Activated T-cell treated with anti-CD3 and anti-CD28 coated beads for 24 hours (primary cell): ENCODE data around the gene UVRAG.
"Not testable (repeated sequence)": the region's sequence is repeated elsewhere in the genome, so short reads cannot be mapped to it uniquely, and the experiment has no call there.

ENCODE experiments used
- DNase-seq: peaks from one replicate; pipeline ENCODE4 v3.0.0-alpha.2; 2020; ENCODE audit warnings: low read depth

UVRAG gene

GRCh38 chr11:75968021-75968625 lies 153.1 kb downstream of the UVRAG start:
- no peak for DNase-seq

GRCh38 chr11:75969626-75970308 lies 154.8 kb downstream of the UVRAG start:
- no peak for DNase-seq

- DNase-seq, result not testable (repeated sequence)
Measured at GRCh38 chr11:75973710-75974109, 158.7 kb downstream of the UVRAG start.

GRCh38 chr11:75979075-75979474 lies 164.1 kb downstream of the UVRAG start:
- DNase-seq, result not testable (repeated sequence)

GRCh38 chr11:75979479-75980027 lies 164.5 kb downstream of the UVRAG start:
- DNase-seq, result not testable (repeated sequence)

- no peak for DNase-seq
Measured at GRCh38 chr11:75980031-75980430, 165.0 kb downstream of the UVRAG start.

- no peak for DNase-seq
Measured at GRCh38 chr11:75981546-75981945, 166.5 kb downstream of the UVRAG start.

- no peak for DNase-seq
Measured at GRCh38 chr11:75982309-75982708, 167.3 kb downstream of the UVRAG start.

GRCh38 chr11:75986966-75987365 lies 172.0 kb downstream of the UVRAG start:
- DNase-seq, result no peak

GRCh38 chr11:75993126-75993525 lies 178.1 kb downstream of the UVRAG start:
- DNase-seq, result no peak

GRCh38 chr11:75994616-75995015 lies 179.6 kb downstream of the UVRAG start:
- no peak for DNase-seq

GRCh38 chr11:75996523-75997442 lies 181.8 kb downstream of the UVRAG start:
- no peak for DNase-seq

- DNase-seq, result no peak
Measured at GRCh38 chr11:76004400-76004799, 189.4 kb downstream of the UVRAG start.

GRCh38 chr11:76005756-76006155 lies 190.7 kb downstream of the UVRAG start:
- no peak for DNase-seq

GRCh38 chr11:76007166-76007565 lies 192.2 kb downstream of the UVRAG start:
- DNase-seq, result no peak

GRCh38 chr11:76008474-76008873 lies 193.5 kb downstream of the UVRAG start:
- DNase-seq, result no peak

- DNase-seq, result no peak
Measured at GRCh38 chr11:76010051-76010450, 195.0 kb downstream of the UVRAG start.

- DNase-seq, result no peak
Measured at GRCh38 chr11:76013526-76013925, 198.5 kb downstream of the UVRAG start.

GRCh38 chr11:76023236-76024068 lies 208.4 kb downstream of the UVRAG start:
- DNase-seq, result no peak

- no peak for DNase-seq
Measured at GRCh38 chr11:76025068-76025467, 210.1 kb downstream of the UVRAG start.

- DNase-seq, result no peak
Measured at GRCh38 chr11:76025817-76026216, 210.8 kb downstream of the UVRAG start.

- DNase-seq, result no peak
Measured at GRCh38 chr11:76026281-76026680, 211.3 kb downstream of the UVRAG start.
